HEK293 (cell line): Measurements from ENCODE around the gene OTUB2.

Experiments
- CTCF ChIA-PET: fragments of 350-600 bp; formaldehyde crosslinking; extraction: SDS; loops from one replicate; lab custom pipeline; 2021; ENCODE audit warnings: antibody characterized with exemption; lab: Yijun Ruan, JAX
- POLR2A ChIA-PET: fragments of 300-600 bp; formaldehyde crosslinking; extraction: SDS; loops from one replicate; lab custom pipeline; 2020; ENCODE audit warnings: antibody characterized with exemption, inconsistent platforms; lab: Yijun Ruan, JAX
- H3K27ac ChIP-seq: fragments of 200-500 bp; sonication (Bioruptor generic); 2 replicates; pipeline ENCODE4 v1.5.1; 2014; ENCODE audit warnings: low read depth, low read length, control low read depth, inconsistent platforms; ENCODE audit errors: extremely low read depth
- H3K36me3 ChIP-seq, 2 experiments: fragments of 200-500 bp in 1 of 2; sonication (Bioruptor generic) in 1 of 2; 1 replicate in 1 of 2; 2 replicates in 1 of 2; pipeline ENCODE4 v1.5.1; 2014 to 2017; ENCODE audit warnings: inconsistent platforms in 2 of 2, low read length in 2 of 2; ENCODE audit not compliant: control insufficient read depth in 2 of 2, insufficient read depth in 1 of 2
- H3K4me1 ChIP-seq: fragments of 200-500 bp; sonication (Bioruptor generic); 2 replicates; pipeline ENCODE4 v1.5.1; 2014; ENCODE audit warnings: mild to moderate bottlenecking, low read length, inconsistent platforms; ENCODE audit not compliant: control insufficient read depth, insufficient read depth
- H3K4me3 ChIP-seq: 2 replicates; pipeline ENCODE4 v1.5.1; 2011; ENCODE audit warnings: low read depth, mild to moderate bottlenecking, control low read depth, low read length, moderate library complexity
- H3K9me3 ChIP-seq: fragments of 200-500 bp; sonication (Bioruptor generic); 2 replicates; pipeline ENCODE4 v1.5.1; 2014; ENCODE audit warnings: low read depth, low read length, inconsistent platforms; ENCODE audit not compliant: control insufficient read depth, insufficient read depth
- IKZF3 ChIP-seq: fragments of 450-650 bp; IDR thresholded peaks from 2 replicates; pipeline ENCODE4 v1.5.0; 2018; ENCODE audit warnings: missing biosample characterization, mild to moderate bottlenecking, missing genetic modification characterization, moderate library complexity
- KLF8 ChIP-seq: fragments of 450-650 bp; formaldehyde crosslinking; IDR thresholded peaks from 2 replicates; pipeline ENCODE4 v1.5.1; 2016; ENCODE audit warnings: missing biosample characterization, missing genetic modification characterization
- SP7 ChIP-seq: fragments of 450-650 bp; formaldehyde crosslinking; IDR thresholded peaks from 2 replicates; pipeline ENCODE4 v1.5.1; 2016; ENCODE audit warnings: missing biosample characterization, missing genetic modification characterization
- TSHZ1 ChIP-seq: fragments of 450-650 bp; formaldehyde crosslinking; IDR thresholded peaks from 2 replicates; pipeline ENCODE4 v1.5.1; 2016; ENCODE audit warnings: missing biosample characterization, missing genetic modification characterization, borderline replicate concordance
- YY1 ChIP-seq: fragments of 450-650 bp; formaldehyde crosslinking; IDR thresholded peaks from 2 replicates; pipeline ENCODE4 v1.5.1; 2018; ENCODE audit warnings: missing biosample characterization, missing genetic modification characterization
- ZNF146 ChIP-seq: fragments of 450-650 bp; formaldehyde crosslinking; IDR thresholded peaks from 2 replicates; pipeline ENCODE4 v1.5.1; 2016; ENCODE audit warnings: missing biosample characterization, missing genetic modification characterization
- ZNF16 ChIP-seq: fragments of 450-650 bp; formaldehyde crosslinking; IDR thresholded peaks from 2 replicates; pipeline ENCODE4 v1.5.1; 2016; ENCODE audit warnings: low read depth, missing biosample characterization, missing genetic modification characterization
- ZNF175 ChIP-seq: fragments of 450-650 bp; formaldehyde crosslinking; IDR thresholded peaks from 2 replicates; pipeline ENCODE4 v1.5.1; 2016; ENCODE audit warnings: missing biosample characterization, missing genetic modification characterization
- ZNF292 ChIP-seq: fragments of 450-650 bp; formaldehyde crosslinking; IDR thresholded peaks from 2 replicates; pipeline ENCODE4 v1.5.1; 2016; ENCODE audit warnings: low read depth, missing biosample characterization, missing genetic modification characterization, borderline replicate concordance
- ZNF302 ChIP-seq: fragments of 450-650 bp; formaldehyde crosslinking; IDR thresholded peaks from 2 replicates; pipeline ENCODE4 v1.5.1; 2016; ENCODE audit warnings: missing biosample characterization, missing genetic modification characterization, low read depth
- ZNF433 ChIP-seq: fragments of 450-650 bp; formaldehyde crosslinking; IDR thresholded peaks from 2 replicates; pipeline ENCODE4 v1.5.1; 2016; ENCODE audit warnings: missing biosample characterization, missing genetic modification characterization, low read depth
- ZNF514 ChIP-seq: fragments of 450-650 bp; formaldehyde crosslinking; IDR thresholded peaks from 2 replicates; pipeline ENCODE4 v1.5.1; 2016; ENCODE audit warnings: missing biosample characterization, missing genetic modification characterization
- ZNF560 ChIP-seq: fragments of 450-650 bp; formaldehyde crosslinking; IDR thresholded peaks from 2 replicates; pipeline ENCODE4 v1.5.1; 2017; ENCODE audit warnings: missing biosample characterization, missing genetic modification characterization, borderline replicate concordance
- ZNF624 ChIP-seq: fragments of 450-650 bp; formaldehyde crosslinking; IDR thresholded peaks from 2 replicates; pipeline ENCODE4 v1.5.1; 2017; ENCODE audit warnings: missing biosample characterization, missing genetic modification characterization
- ZNF639 ChIP-seq: fragments of 450-650 bp; formaldehyde crosslinking; IDR thresholded peaks from 2 replicates; pipeline ENCODE4 v1.5.1; 2016; ENCODE audit warnings: missing biosample characterization, missing genetic modification characterization
- ZNF791 ChIP-seq: fragments of 450-650 bp; formaldehyde crosslinking; IDR thresholded peaks from 2 replicates; pipeline ENCODE4 v1.5.1; 2016; ENCODE audit warnings: missing biosample characterization, missing genetic modification characterization
- TF ChIP-seq, protein P1 (sequence below): sonication (generic); formaldehyde crosslinking; IDR thresholded peaks from 2 replicates; pipeline ENCODE4 v1.8.1; 2022; ENCODE audit warnings: mild to moderate bottlenecking, moderate library complexity, missing genetic modification reagents
- TF ChIP-seq, protein P2 (sequence below): fragments of 450-650 bp; formaldehyde crosslinking; IDR thresholded peaks from 2 replicates; pipeline ENCODE4 v1.5.1; 2016; ENCODE audit warnings: missing biosample characterization, missing genetic modification characterization

The OTUB2 gene

DNA sequence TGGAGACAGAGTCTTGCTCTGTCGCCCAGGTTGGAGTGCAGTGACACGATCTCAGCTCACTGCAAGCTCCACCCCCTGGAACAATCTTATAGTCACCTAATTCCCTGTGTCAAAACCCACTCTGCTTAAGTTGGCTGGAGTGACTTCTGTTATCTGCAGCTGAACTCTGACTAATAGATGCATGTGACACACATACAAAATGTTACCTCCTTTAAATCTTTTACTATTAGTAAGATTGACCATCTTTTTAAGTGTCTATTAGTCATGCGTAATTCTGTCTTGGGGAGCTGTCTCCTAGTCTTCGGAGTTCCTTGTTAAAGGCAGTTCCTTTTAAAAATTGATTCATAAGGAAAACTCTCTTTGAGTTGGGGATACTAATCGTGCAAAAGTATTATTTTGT, 62.4 kb downstream of the OTUB2 start (continued):
- TF ChIP-seq ZNF639 (tag by site-specific recombination) (no peak), ZNF560 (no peak), ZNF16 (tag by site-specific recombination) (no peak), TSHZ1 (tag by site-specific recombination) (no peak), IKZF3 (no peak), ZNF146 (tag by site-specific recombination) (no peak), ZNF514 (tag by site-specific recombination) (no peak), KLF8 (no peak), ZNF292 (tag by site-specific recombination) (no peak), SP7 (no peak), YY1 (tag by site-specific recombination) (no peak), ZNF433 (tag by site-specific recombination) (no peak)
- TF ChIP-seq, all 188 proteins: peak for 0

- Histone ChIP-seq H3K4me1 (no peaks in the 10 kb centered on the region), H3K27ac (no peak overlapping the region)
- no peak for TF ChIP-seq KLF8
- TF ChIP-seq, protein P1, sequence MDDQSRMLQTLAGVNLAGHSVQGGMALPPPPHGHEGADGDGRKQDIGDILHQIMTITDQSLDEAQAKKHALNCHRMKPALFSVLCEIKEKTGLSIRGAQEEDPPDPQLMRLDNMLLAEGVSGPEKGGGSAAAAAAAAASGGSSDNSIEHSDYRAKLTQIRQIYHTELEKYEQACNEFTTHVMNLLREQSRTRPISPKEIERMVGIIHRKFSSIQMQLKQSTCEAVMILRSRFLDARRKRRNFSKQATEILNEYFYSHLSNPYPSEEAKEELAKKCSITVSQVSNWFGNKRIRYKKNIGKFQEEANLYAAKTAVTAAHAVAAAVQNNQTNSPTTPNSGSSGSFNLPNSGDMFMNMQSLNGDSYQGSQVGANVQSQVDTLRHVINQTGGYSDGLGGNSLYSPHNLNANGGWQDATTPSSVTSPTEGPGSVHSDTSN (CRISPR knock-in tag), result no peak
- TF ChIP-seq ZNF302, result no peak
- TF ChIP-seq ZNF791 (tag by site-specific recombination), result no peak
- no peak for TF ChIP-seq ZNF624 (tag by site-specific recombination)
- TF ChIP-seq, protein P2, sequence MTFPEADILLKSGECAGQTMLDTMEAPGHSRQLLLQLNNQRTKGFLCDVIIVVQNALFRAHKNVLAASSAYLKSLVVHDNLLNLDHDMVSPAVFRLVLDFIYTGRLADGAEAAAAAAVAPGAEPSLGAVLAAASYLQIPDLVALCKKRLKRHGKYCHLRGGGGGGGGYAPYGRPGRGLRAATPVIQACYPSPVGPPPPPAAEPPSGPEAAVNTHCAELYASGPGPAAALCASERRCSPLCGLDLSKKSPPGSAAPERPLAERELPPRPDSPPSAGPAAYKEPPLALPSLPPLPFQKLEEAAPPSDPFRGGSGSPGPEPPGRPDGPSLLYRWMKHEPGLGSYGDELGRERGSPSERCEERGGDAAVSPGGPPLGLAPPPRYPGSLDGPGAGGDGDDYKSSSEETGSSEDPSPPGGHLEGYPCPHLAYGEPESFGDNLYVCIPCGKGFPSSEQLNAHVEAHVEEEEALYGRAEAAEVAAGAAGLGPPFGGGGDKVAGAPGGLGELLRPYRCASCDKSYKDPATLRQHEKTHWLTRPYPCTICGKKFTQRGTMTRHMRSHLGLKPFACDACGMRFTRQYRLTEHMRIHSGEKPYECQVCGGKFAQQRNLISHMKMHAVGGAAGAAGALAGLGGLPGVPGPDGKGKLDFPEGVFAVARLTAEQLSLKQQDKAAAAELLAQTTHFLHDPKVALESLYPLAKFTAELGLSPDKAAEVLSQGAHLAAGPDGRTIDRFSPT, result no peak
- TF ChIP-seq ZNF175, result no peak
- TF ChIP-seq, all 188 proteins: peak for 0
- CTCF ChIA-PET, result interaction anchor here (0.6 to 3.1 kb wide), 3 partner anchors 8 to 91 kb away, joined by 3 to 12 read pairs (median 3); partner anchors contain the start of genes DDX24 and IFI27L1
- POLR2A ChIA-PET, result no interaction called here
- Histone ChIP-seq H3K36me3 (no peaks in the 10 kb centered on the region), H3K4me3 (no peak overlapping the region), H3K9me3 (no peaks in the 10 kb centered on the region)
Measured at GRCh38 chr14:94089479-94089878, 63.3 kb downstream of the OTUB2 start.
